Measurements from ENCODE around the gene NOTCH1.

NOTCH1 gene

DNA sequence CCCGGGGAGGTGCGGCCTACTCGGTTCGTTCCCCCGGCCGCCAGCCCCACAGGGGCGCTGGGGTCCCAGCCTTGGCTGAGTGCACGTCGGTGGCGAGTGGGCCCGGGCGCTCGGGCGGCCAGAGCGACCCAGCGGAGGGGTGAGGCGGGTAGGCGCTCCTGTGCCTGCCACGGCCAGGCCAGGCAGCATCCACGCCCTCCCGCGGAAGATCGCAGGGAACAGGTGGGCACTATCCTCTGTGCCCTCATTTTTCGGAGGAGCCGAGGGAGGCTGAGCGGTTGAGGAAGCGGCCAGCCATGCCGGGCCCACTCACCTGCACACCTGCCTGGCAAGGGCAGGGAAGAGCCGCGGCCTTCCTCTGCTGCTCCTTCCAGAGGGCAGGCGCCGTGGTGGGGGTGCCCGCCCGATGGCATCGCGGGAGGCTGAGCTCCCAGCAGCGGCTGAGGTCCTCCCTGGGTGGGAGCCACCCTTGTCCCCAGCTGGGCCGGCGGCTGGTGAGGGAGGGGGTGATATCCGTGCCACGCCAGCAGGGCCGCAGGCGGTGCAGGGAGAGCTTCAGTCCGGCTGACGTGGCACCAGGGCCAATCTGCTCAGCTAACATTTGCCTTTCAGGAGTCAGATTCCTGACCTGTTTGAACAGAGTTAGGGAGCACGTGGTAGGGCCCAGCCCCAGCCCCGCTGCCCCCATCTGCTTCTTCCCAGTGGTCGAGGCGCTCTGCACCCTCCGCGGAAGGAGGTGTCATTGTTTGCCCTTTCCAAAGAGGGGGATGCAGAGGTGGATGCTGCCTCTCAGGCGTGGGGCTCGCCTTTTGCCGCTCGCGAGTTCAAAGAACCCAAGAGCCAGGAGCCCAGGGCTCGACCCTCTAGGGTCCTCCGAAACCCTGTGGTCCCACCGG, 61.4 kb downstream of the NOTCH1 start:
- DNase-seq (ENCODE audit: low read depth): no peak

DNA sequence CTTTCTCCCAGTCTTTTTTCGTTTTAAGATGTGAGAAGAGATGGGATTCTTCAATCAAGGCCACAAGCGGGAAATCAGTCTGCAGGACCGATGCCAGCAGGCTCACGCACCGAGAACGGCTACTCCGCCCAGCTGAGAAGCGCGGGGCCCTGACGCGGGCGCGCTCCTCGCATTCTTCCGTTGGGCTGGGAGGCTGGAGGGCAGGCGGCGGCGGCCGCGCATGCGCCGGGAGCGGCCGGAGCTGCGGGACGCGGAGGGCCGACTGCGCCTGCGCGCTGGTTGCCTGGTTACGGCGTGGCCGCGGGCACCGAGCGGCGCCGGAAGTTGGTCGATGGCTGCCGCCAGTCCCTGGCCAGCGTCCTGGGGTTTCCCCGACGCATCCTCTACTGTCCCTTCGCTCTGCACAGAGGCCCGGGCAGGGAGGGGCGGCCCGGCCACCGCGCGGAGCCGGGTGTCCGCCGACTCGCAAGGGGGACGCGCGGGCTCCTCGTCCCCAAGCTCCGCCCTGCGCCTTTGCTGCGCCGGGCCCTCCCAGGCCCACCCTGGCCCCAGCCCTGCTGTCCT, 62.2 kb downstream of the NOTCH1 start:
- DNase-seq (ENCODE audit: low read depth): peak; percentile 75

DNA sequence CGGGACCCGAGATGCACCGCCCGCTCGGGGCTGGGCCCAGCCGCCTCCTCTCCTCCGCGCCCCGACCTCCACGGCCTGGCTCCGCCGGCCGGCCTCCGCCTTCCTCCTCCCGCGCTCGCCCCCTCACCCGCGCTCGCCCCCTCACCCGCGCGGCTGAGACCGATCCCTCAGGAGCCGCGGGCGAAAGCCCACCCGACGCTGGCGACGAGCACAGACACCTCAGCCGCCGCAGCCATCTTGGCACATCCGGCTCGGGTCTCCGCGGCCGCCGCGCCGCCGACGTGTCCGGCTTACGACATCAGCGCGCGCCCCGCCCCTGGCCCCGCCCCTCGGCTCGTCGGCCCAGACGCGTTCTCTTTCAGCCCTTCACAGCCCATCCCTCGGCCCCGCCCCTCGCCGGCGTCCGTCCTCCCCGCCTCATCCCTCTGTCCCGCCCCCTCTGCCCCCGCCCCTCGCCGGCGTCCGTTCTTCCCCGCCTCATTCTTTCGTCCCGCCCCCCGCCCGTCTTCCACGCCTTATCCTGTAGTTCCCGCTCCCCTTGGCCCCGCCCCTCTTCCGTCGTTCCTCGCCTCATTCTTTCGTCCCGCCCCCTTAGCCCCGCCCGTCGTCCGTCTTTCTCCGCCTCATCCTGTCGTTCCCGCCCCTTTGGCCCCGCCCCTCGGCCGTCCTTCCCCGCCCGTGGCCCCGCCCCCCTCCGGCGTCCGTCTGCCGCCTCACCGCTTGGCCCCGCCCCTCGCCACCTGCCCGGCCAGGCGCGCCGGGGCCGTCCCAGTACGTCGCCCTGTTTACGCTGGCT, 62.9 kb downstream of the NOTCH1 start, which contains the start of gene SEC16A:
SEC16A (minus strand) TSS at position 248 of the 796 bp plus-strand sequence. CDS start 5,425 bp downstream, outside the sequence.
- DNase-seq (ENCODE audit: low read depth): peak; percentile 98

DNA sequence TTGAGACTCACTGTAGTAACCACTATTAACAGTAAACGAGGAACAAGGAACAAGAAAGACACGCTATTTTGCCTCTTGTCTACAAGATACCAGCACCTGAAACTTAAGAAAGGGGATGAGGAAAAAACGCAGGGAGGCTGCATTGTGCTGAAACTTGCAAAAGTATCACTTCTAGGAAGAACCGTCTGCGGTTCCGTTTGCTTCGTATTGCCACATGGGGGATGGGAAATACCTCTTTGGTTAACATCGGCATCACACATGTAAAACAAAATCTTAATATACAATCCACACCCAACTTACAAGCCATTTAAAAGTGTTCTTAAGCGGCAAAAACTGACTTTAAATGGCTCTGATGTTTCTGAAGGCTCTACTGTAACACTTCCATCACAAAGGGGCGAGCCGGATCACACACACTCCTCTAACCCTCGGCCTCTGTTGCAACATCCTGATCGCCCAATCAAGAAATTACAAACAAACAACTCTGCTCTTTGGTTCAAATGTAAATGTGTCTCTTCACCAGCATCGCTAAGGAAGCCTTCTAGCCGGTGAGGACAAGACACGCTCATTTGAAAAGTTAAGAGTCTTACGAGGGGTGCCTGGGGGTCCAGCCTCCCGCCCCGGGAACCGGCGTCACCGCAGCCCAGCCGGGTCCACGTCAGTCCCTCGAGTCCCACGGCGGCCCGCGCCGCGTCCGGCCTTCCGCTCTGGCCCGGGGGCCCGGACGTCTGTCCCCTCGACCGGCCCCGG, 63.6 kb downstream of the NOTCH1 start:
- DNase-seq (ENCODE audit: low read depth): peak; percentile 54

DNA sequence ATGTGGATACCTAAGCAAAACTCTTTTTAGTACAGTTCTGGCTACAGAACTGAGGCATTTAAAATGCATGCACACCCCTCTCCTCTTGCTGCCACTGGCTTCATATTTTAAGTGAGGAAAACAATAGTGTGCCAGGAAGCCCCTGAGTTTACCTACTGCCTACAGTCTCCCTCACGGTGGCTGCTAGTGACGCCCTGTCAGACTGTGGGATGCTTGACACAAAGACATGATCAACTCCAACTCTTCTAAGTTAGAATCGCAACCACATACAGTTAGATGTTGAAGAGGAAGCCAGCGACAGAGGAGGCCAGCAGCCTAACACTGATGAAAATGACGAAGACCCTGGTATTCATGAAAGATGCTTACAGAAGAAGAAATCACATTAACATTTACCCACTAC, 64.3 kb downstream of the NOTCH1 start:
- DNase-seq (ENCODE audit: low read depth): no peak

DNA sequence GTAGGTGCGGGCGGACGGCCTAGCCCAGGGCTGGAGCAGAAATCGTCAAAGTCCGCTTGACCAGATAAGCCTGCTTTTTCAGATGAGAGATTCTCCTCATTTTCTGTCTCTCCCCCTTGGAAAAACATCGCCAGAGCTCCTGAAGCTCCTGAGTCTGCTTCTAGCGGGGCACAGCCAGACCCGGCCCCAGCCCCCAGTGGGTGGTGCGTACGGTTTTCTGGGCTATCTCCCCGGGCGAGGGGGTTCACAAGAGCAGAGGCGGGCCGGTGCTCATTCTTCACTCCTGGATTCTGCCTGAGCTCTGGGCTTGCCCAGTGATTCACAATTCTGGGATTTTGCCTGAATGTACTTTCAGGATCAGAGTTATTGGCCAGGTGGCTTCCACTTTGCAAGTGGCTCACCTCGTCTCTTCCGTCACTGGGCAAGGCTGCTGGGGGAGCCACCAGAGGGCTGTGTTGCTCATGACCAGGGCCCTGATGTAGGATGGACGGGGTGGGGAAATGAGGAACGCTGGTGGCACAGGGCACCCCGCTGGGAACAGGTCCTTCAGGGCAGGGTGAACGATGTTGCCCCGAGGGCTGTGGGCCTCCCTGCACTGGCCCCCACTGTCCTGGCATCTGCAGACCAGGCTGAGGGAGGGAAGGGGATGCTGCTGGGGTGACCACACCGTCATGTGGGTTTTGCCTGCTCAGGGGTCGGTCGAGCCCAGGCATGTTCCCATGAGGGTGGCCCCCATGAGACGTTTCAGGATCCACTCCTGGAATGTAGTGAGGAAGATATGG, 69.3 kb downstream of the NOTCH1 start:
- no peak for DNase-seq (ENCODE audit: low read depth)

DNA sequence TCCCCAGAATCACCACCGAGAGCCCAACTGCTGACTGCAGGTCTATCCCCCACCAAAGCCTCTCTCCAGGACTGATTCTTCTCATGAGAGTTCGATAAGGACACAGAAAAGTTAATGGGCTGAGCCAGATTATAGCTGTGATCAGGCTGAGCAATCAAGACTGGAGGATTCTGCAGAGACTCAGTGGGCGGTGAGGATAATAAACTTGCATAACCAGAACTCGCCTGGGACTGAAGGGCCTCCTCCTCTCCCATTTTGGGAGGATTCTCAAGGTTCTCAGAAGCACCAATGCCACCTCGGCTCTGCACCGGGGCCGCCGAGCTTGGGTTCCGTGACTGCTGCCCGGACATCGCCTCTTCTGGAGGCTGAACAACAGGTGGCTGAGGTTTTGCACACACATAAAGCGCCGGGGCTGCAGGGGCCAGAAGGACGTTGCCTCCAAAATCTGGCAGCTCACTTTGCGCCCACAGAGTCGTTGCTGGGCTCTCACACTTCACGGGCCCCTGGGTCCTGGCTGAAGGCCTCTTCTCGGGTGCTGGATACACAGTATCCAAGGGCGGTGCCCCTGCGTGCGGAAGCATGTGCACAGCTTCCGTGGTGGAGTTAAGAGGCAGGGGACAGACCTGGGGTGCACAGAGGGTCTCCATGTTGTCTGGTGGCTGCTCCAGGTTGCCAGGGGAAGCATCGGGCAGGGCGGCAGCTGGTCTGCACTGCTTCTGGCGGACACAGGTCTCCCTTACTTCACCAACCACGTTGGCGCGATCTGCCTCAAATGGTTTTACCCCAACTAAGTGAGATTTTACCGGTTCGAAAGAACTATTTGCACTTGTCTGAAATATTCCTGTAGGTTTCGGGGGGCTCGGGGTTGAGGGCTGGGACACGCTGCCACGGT, 70.6 kb downstream of the NOTCH1 start:
- no peak for DNase-seq (ENCODE audit: low read depth)

DNA sequence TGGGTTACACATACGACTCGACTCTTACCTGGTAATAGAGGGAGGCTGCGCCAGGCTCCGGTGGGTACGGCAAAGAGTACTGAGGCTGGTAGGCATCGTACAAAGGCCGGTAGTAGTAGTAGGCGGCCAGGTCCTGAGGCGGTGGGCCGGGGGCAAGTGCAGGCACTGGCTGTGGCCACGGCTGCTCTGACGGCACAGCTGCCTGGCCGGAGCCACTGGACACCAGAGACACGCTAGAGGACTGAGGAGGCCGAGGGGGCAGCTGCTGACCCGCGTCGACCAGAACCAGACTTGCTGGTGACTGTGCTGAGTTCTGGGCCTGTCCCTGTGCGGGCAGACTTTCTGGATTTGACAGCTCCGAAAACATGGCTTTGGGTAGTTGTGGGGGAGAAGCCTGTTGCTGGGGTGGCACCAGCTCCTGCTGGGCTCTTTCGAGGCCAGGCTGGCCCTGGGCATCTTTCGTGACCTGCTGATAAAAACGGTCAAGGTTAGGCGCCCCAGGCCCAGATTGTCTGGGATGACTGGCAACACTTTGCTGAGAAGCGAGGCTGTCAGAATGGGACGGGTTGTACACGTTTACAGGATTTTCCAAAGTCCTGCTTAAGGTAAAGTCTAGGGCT, 71.7 kb downstream of the NOTCH1 start:
- no peak for DNase-seq (ENCODE audit: low read depth)

DNA sequence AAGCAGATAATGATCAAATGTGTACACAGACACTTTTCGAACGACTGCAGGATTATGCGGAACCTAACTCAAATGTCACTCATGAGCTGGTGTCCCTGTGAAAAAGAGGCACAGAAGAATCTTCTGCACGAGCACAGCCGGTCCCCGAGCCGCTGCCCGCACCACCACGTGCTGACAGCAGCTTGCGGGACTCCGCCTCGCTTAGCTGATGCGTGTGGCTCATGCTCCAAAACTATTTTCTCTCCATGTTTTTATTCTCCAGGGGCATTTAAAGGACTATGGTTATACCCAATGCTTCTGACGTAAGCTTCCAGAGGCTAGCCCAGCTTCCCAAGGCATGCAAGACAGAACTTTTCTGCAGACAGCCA, 72.5 kb downstream of the NOTCH1 start:
- DNase-seq (ENCODE audit: low read depth): no peak

DNA sequence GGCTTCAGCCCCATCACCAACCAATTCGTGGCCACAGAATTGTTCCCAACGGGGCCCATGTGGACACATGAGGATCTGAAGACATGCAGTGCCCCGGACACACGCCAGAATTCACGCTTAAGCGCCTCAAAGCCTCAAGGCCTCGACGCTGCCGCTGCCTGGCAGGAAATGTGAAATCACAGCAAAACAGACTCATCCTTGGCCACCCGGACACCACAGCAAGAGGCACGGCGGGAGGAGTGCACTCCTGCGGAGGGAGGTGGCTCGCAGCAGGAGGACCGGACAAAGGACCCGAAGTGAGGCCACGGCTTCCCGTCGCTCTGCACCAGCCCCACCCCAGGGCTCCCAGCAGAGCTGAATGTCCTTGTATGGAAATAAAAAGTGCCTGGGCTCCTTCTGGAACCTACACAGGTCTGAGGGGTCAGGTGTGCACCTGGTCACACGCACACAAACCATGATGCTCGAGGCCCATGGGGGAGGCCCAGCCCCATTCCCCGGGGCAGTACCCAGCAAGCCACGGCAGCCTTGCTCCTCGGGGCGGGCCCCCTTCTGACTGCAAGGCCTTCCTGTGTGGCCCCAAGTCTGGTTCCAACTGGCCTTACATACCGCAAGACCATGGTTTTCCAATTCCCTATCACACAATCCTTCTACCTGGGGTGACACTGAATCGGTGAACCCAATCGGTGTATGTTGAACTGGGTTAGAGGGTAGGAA, 73.1 kb downstream of the NOTCH1 start:
- DNase-seq (ENCODE audit: low read depth): no peak

DNA sequence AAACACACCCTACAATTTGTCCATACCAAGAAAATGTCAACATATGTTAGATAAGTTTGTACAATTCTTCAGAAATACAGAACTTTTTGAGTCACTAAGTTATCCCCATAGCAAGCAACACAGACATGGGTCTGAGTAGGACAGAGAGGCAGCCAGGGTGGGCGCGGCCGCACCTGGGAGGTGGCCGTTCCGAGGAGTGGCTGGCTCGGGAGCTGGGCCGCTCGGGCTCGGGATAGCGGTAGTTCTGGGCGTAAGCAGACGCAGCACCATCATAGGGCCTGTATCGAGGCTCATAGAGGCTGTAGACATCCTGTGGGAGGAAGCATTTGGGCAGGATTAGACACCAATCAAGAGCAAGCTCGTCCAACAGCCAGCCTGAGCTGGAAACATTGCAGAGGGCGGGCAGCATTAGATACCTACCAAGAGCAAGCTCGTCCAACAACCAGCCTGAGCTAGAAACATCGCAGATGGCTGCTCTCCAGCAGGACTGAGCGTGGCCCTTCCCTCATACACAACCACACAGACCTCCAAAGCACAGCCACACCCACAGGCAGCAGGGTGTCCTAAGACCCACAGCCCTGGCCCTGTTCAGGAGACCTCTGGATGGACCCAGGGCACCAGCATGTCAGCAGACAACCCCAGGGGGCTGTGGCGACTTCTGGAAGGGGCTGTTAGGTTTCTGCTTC, 73.9 kb downstream of the NOTCH1 start:
- no peak for DNase-seq (ENCODE audit: low read depth)

DNA sequence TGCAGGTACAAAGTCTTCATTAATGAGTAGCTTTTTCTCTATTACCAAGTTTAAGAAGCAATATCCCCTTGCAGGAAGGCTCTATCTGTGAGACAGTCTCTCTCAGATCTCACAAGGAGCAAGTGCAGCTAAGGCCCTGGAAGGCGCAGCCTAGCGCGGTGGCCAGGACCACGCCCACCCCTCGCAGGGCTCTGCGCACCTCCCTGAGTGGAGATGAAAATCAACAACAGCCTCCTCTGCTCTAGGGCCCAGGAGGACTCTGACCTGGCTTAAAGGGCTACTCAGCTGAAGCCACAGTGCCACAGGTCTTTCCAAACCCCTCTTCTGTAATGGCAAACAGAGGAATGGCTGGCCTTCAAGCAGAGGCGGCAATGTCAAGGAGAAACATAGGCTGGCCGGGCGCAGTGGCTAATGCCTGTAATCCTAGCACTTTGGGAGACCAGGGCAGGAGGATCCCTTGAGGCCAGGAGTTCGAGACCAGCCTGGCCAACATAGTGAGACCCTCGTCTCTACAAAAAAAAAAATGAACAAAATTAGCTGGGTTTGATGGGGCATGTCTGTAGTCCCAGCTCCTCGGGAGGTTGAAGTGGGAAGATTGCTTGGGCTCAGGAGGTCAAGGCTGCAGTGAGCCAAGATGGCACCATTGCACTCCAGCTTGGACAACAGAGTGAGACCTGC, 74.9 kb downstream of the NOTCH1 start:
- DNase-seq (ENCODE audit: low read depth): no peak

DNA sequence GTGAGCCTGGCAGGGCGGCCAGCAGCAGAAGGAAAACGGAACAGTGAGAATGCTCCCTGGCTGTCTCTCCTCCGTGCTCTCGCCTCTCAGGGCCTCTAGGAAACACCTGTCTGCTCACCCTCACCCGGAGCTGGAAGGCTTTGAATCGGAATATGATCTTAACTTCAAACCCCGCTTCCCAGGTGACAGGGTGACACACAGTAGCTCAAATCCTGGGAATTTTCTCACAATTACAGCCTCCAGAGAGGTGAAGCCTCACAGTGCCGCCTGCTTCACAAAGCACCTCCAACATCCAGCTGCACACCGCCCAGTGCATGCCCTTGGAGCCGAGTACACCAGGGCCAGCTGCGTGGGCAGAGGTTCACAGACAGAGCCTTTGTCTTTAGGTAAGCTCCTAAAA, 75.5 kb downstream of the NOTCH1 start:
- DNase-seq (ENCODE audit: low read depth): no peak

DNA sequence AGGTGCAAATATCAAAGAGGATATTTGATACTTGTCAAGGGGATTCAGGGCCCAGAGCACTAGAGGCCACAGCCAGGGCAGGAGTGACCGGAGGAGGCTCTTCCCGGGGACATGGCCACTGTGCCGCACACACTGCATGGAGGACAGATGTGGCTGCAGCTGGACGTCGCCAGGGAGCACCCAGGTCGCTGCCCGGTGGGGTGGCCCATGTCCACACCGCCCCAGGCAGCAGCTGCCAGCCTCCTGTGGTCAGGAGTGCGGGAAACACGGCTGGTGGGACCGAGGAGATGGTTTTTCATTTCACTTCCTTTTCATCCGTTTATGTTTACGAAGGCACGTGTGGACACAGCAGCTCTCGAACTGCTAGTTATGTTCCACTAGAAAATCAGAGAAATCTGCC, 78.1 kb downstream of the NOTCH1 start:
- no peak for DNase-seq (ENCODE audit: low read depth)

DNA sequence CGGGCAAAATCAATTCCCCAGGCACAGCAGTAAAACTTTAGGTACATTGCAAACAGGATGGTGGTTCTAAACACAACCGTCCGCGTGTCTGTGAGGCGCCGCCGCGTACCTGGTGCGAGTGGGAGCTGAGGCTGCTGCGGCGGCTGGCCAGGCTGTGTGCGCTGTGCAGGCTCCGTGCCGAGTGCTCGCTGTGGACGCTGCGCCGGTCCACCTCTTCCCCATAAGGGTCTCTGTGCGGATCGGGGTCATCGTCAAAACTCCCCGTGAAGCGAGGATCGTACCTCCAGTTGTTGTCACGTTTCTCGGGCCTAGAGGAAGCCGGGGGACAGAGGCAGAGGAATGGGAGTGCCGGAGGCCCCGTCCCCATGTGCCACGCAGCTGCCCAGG, 79.7 kb downstream of the NOTCH1 start:
- DNase-seq (ENCODE audit: low read depth): no peak

DNA sequence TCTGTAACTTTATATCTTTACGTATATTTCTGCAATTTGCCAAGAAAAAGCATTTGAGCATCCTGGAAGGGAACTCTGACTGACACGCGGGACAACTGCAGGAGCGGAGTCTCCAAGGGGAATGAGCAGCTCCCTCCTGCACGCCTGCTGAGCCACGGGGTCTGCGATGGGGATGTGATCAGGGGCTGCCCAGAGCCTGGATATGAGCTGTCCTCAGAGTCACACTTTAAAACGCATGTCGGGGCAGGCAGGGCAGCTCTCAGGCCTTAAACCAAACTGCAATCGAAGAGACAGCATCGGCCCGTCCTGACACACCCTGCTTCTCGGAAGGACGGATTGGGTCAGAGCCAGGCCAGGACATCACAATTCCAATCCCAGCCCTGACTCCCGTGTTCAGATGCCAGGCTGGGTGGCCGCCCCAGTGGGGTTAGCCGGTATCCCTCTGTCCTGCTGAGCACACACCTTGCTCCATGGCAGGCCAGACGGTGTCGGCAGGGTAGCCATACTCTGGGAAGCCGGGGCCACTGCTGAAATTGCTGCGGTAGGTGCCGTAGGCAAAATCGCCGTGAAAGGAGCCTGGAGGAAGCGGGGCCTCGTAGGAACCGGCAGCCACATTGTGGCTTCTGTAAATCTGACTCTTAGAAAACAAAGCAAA, 80.2 kb downstream of the NOTCH1 start:
- DNase-seq (ENCODE audit: low read depth): no peak

DNA sequence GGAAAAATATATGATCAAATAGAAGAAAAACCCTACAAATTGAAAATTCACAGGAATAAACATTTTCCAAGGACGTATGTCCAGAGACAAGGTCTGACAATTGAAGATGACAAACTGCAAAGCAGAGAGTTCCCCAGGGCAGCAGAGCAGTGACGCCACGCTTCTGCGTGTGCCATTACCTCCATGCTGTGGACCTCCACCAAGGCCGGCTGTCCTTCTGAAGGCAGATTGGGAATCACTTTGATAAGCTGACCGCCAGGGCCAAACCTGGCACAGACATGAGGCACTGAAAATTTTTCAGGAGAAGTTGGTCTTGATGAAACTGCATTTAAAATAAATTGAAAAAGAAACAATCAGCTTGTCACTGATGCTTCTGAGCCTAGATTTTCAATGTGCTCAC, 81.6 kb downstream of the NOTCH1 start:
- no peak for DNase-seq (ENCODE audit: low read depth)
